ENCODE data around the gene TMPRSS4.

DNA sequence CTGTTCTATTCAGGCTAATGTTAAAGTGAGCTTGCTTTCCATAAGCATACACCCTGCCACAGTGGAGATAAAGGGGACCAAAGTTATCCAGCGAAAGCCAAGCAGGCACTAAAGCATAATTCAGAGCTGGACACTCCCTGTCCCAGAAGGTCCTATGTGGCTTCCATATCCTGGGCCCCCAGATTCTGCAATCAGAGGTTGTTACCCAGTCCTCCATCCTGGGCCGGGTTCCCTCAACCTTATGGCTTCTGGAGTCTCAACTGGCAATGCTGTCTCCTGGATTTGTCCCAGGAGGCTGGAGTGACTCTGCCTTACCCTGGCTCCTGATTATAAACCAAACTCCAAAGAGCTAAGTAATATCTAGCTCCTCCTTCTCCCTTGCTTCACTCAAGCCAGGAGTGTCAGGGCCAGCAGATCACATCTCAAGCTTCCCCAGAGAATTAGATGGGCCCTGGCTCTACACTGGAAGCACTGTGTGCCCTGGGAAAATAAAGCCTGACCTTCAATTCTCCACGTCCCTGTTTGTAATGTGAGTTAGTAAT, 23.9 kb downstream of the TMPRSS4 start:
- no peak for TF ChIP-seq POLR2A (IDR thresholded peaks at IDR 0.05; ENCODE audit: extremely low read depth, insufficient read length)
- TF ChIP-seq, protein P1, sequence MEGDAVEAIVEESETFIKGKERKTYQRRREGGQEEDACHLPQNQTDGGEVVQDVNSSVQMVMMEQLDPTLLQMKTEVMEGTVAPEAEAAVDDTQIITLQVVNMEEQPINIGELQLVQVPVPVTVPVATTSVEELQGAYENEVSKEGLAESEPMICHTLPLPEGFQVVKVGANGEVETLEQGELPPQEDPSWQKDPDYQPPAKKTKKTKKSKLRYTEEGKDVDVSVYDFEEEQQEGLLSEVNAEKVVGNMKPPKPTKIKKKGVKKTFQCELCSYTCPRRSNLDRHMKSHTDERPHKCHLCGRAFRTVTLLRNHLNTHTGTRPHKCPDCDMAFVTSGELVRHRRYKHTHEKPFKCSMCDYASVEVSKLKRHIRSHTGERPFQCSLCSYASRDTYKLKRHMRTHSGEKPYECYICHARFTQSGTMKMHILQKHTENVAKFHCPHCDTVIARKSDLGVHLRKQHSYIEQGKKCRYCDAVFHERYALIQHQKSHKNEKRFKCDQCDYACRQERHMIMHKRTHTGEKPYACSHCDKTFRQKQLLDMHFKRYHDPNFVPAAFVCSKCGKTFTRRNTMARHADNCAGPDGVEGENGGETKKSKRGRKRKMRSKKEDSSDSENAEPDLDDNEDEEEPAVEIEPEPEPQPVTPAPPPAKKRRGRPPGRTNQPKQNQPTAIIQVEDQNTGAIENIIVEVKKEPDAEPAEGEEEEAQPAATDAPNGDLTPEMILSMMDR (IDR thresholded peaks at IDR 0.05; ENCODE audit: low read depth, low read length): no peak
